Transverse colon (tissue), 4 donors: ENCODE results near the gene KRT2. TPM values are rescaled to one million over a fixed set of nuclear protein-coding genes. Genes with fewer than 3 reads are reported as not detected.

ENCODE experiments used
- DNase-seq: peaks from one replicate; pipeline ENCODE4 v3.0.0-alpha.2; 2019
- H3K27ac ChIP-seq, 4 donors: fragments of 200-600 bp; sonication (generic); 2 replicates each; pipeline ENCODE4 v1.5.1; 2016 to 2018; ENCODE audit warnings: inconsistent platforms in 4 of 4
- H3K27me3 ChIP-seq: fragments of 200-600 bp; sonication (generic); 2 replicates; pipeline ENCODE4 v1.5.1; 2017; ENCODE audit warnings: inconsistent platforms
- H3K36me3 ChIP-seq, 4 donors: fragments of 200-600 bp; sonication (generic); 2 replicates each; pipeline ENCODE4 v1.5.1; 2017 to 2019; ENCODE audit warnings: inconsistent platforms in 4 of 4
- H3K4me1 ChIP-seq, 4 donors: fragments of 200-600 bp; sonication (generic); 2 replicates each; pipeline ENCODE4 v1.5.1; 2017 to 2020; ENCODE audit warnings: inconsistent platforms in 4 of 4
- H3K4me3 ChIP-seq, 4 donors: fragments of 200-600 bp; sonication (generic); 1 replicate in 1 of 4; 2 replicates in 3 of 4; pipeline versions ENCODE4 v1.5.1 to v1.6.1; 2017 to 2019; ENCODE audit warnings: inconsistent platforms in 4 of 4
- H3K9me3 ChIP-seq, 2 donors: fragments of 200-600 bp; sonication (generic); 2 replicates each; pipeline ENCODE4 v1.5.1; 2017 to 2019; ENCODE audit warnings: inconsistent platforms in 2 of 2
- EP300 ChIP-seq: sonication (generic); formaldehyde crosslinking; IDR thresholded peaks from one replicate; pipeline ENCODE4 v1.6.1; 2017; ENCODE audit warnings: antibody characterized with exemption, low read depth
- POLR2A ChIP-seq: fragments of 450-650 bp; IDR thresholded peaks from one replicate; pipeline ENCODE4 v1.6.1; 2016; ENCODE audit warnings: antibody characterized with exemption, mild to moderate bottlenecking, moderate library complexity
- POLR2AphosphoS5 ChIP-seq, 3 donors: sonication (generic); formaldehyde crosslinking; IDR thresholded peaks; one replicate each; pipeline ENCODE4 v1.6.1; 2016; ENCODE audit warnings: antibody characterized with exemption in 3 of 3
- WGBS, 2 donors: methylation state at CpG; one replicate each; pipeline ENCODE4 v1.1.5; 2018; ENCODE audit warnings: low coverage in 1 of 2; 5-methylcytosine and 5-hydroxymethylcytosine counted together
- in situ Hi-C, 4 donors: fragments of 200-750 bp; cut with MboI; loops; one replicate each; pipeline versions ENCODE4 v1.15.0 to v1.15.1; 2017; ENCODE audit warnings: low sequenced_read_pairs in 3 of 4, low pct_ligation_motif_present in 1 of 4, low pct_unique_long_range_greater_than_20kb in 1 of 4
- intact Hi-C: fragments of 100-400 bp; cut with DNase I; formaldehyde crosslinking; loops from one replicate; pipeline ENCODE4 v1.15.1; 2023; ENCODE audit warnings: low total_unique reads
- total RNA-seq, 4 donors: library from RNA; depleted of rRNA; stranded (reverse); fragments of >200 nt; gene quantifications; one replicate each; pipeline ENCODE4 v1.1.0, GENCODE V29; 2016
- TF ChIP-seq, protein P1 (sequence below), 5 experiments: fragments of 200-600 bp in 3 of 5; fragments of 450-650 bp in 2 of 5; sonication (generic) in 3 of 5; IDR thresholded peaks; 1 replicate in 2 of 5; 2 replicates in 3 of 5; pipeline ENCODE4 v1.5.1; 2016 to 2017; ENCODE audit warnings: antibody characterized with exemption in 5 of 5, inconsistent platforms in 3 of 5, mild to moderate bottlenecking in 2 of 5, moderate library complexity in 1 of 5

Gene KRT2
- total RNA-seq, 4 donors from 2014 or later = not detected

DNA sequence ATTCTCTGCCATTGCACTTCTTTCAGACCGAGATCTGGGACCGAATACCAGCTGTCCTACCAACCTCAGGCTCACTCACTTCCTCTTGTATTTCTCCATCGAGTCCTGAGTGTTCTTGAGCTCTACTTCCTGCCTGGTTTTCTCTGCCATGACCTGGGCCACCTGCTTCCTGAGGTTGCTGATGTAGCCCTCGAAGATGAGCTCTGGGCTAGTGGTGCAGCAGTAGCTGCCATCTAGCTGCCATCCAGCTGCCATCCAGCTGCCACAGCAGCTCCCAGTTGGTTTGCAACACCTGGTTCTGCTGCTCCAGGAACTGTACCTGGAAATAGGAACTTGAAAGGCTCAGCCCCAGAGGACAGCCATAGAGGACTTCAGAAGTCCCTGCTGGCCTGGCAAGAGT is 18.6 kb downstream of the KRT2 start:
- no peak for DNase-seq
- Histone ChIP-seq H3K4me1 (no peaks in the 10 kb centered on the region), H3K4me3 (no peak overlapping the region), H3K9me3 (no peaks in the 10 kb centered on the region), H3K36me3 (no peaks in the 10 kb centered on the region), H3K27ac (no peak overlapping the region), H3K27me3 (no peaks in the 10 kb centered on the region)
- WGBS, 2 donors = 37 to 62% methylated on average over 2 to 4 of the region's 4 CpGs
- intact Hi-C loops (no loop called here), in situ Hi-C loops (no loop called here)
- TF ChIP-seq POLR2AphosphoS5 (IDR thresholded peaks at IDR 0.05) = no peak
- TF ChIP-seq POLR2A = no peak
- TF ChIP-seq EP300 = no peak
- TF ChIP-seq, protein P1, sequence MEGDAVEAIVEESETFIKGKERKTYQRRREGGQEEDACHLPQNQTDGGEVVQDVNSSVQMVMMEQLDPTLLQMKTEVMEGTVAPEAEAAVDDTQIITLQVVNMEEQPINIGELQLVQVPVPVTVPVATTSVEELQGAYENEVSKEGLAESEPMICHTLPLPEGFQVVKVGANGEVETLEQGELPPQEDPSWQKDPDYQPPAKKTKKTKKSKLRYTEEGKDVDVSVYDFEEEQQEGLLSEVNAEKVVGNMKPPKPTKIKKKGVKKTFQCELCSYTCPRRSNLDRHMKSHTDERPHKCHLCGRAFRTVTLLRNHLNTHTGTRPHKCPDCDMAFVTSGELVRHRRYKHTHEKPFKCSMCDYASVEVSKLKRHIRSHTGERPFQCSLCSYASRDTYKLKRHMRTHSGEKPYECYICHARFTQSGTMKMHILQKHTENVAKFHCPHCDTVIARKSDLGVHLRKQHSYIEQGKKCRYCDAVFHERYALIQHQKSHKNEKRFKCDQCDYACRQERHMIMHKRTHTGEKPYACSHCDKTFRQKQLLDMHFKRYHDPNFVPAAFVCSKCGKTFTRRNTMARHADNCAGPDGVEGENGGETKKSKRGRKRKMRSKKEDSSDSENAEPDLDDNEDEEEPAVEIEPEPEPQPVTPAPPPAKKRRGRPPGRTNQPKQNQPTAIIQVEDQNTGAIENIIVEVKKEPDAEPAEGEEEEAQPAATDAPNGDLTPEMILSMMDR (IDR thresholded peaks at IDR 0.05) = no peak

DNA sequence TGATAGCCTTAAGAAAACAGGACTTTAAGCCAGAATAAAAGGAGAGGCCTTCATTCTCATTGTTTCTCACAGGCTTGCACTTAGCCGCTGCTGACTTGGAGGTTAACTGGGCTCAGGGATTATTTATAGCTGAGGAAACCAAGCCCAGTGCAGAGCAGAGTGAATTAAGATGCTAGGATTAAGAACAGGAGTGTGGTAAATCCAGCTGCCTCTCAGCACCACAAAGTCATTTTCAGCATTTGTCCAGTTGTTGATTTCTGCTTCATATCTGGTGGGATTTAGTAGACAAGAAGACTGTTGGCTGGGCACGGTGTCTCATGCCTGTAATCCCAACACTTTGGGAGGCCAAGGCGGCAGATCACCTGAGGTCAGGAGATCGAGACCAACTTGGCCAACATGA is 19.4 kb downstream of the KRT2 start:
- no peaks in the 10 kb centered on the region for H3K36me3 ChIP-seq
- TF ChIP-seq, protein P1 (IDR thresholded peaks at IDR 0.05) = no peak
- TF ChIP-seq EP300 (no peak), POLR2AphosphoS5 (IDR thresholded peaks at IDR 0.05) (no peak), POLR2A (no peak)
- 82% methylated on average over 4 of the region's 4 CpGs; no CpG with 5 or more reads in 1 of the 2 donors for WGBS, 2 donors

DNA sequence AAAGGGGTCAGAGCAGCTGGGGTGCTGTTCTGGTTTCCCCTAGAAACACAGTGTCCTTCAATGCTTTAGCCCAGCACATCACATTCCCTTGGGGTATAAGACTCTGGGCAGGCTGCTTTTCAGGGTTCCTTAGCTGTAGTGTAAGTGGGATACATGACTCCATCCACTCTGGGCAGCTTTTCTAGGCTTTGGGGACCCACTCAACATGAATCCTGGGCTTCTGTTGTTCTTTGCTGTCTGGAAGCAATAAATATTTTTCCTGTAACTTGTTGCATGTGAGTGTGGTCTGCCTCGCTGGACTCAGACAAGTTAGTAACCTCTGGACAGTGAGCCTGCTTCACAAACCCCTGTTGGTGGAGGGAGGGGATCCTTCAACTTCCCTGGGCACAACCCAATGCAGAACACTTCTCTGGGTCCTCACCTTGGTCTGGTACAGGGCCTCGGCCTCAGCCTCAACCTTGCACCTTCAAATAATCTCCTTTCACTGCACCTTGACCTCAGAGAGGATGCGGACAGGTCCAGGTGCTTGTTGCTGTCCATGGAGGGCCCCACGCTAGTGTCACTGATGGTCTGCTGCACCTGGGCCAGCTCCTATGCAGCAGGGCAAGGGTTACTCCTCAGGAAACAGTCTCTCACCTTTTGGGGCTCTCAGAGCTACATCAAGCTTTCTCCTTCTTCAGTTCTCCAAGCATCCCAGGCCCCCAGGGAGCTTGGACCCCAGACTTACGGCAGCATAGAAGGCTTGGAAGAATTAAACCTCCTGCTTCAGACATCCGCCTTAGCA is 20.1 kb downstream of the KRT2 start:
- no peaks in the 10 kb centered on the region for H3K27me3 ChIP-seq
- no peaks in the 10 kb centered on the region for H3K36me3 ChIP-seq
- WGBS, 2 donors = 84% methylated on average over 6 of the region's 6 CpGs; no CpG with 5 or more reads in 1 of the 2 donors
- no peaks in the 10 kb centered on the region for H3K9me3 ChIP-seq
- TF ChIP-seq, protein P1 (IDR thresholded peaks at IDR 0.05) = no peak
- TF ChIP-seq POLR2A (no peak), POLR2AphosphoS5 (IDR thresholded peaks at IDR 0.05) (no peak), EP300 (no peak)
- in situ Hi-C loops = no loop called here
- H3K27ac ChIP-seq = no peak overlapping the region
- no peak for DNase-seq
- intact Hi-C loops = no loop called here
- H3K4me3 ChIP-seq = no peak overlapping the region
- no peaks in the 10 kb centered on the region for H3K4me1 ChIP-seq

More for the DNA sequence above, 19.4 kb downstream of the KRT2 start:
- Histone ChIP-seq H3K4me1 (no peaks in the 10 kb centered on the region), H3K27ac (no peak overlapping the region), H3K4me3 (no peak overlapping the region), H3K9me3 (no peaks in the 10 kb centered on the region), H3K27me3 (no peaks in the 10 kb centered on the region)
- in situ Hi-C loops = no loop called here
- intact Hi-C loops = no loop called here
- DNase-seq = no peak

DNA sequence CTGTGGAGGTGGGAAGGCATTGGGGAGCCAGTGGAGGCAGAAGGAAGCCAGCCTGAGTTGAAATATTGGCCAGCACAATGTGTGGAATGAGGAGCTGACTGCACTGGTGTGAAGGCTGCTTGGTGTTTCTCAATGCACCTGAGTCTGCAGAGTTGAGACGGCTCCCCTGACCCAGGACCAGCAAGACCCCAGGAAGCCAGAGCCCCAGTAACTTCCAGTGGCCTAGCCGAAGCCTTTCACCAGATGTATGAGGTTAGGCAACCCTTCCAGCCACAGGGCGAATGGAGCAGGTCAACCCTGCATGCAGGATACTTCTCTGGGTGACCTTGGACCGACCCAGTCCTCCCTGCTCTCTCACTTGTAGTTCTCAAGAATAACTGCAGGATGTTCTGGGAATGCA is 20.7 kb downstream of the KRT2 start:
- WGBS, 2 donors = 60% methylated on average over 4 of the region's 4 CpGs; no CpG with 5 or more reads in 1 of the 2 donors
- Histone ChIP-seq H3K27me3 (no peaks in the 10 kb centered on the region), H3K4me1 (no peaks in the 10 kb centered on the region), H3K27ac (no peak overlapping the region), H3K36me3 (no peaks in the 10 kb centered on the region), H3K9me3 (no peaks in the 10 kb centered on the region), H3K4me3 (no peak overlapping the region)
- DNase-seq = no peak
- TF ChIP-seq EP300 = no peak
- no peak for TF ChIP-seq POLR2A
- TF ChIP-seq POLR2AphosphoS5 (IDR thresholded peaks at IDR 0.05) = no peak
- TF ChIP-seq, protein P1 (IDR thresholded peaks at IDR 0.05) = no peak
- in situ Hi-C loops = no loop called here
- intact Hi-C loops = no loop called here
